Peyer's patch (tissue), 4 donors: ENCODE data around the gene SLC45A1. TPM values are rescaled to one million over a fixed set of nuclear protein-coding genes. Genes with fewer than 3 reads are reported as not detected.

Experiments
- DNase-seq, 3 donors: peaks; one replicate each; pipeline ENCODE4 v3.0.0-alpha.2; 2017 to 2019
- H3K27ac ChIP-seq, 4 donors: fragments of 200-600 bp; sonication (generic); one replicate each; pipeline ENCODE4 v1.5.1; 2016 to 2019
- H3K27me3 ChIP-seq, 2 donors: fragments of 200-600 bp; sonication (generic); one replicate each; pipeline ENCODE4 v1.5.1; 2019
- H3K36me3 ChIP-seq, 3 donors: fragments of 200-600 bp; sonication (generic); one replicate each; pipeline ENCODE4 v1.5.1; 2016 to 2019
- H3K4me1 ChIP-seq, 4 donors: fragments of 200-600 bp; sonication (generic); one replicate each; pipeline ENCODE4 v1.5.1; 2016 to 2019
- H3K4me3 ChIP-seq, 4 donors: fragments of 200-600 bp; sonication (generic); 1 replicate in 3 of 4; 2 replicates in 1 of 4; pipeline ENCODE4 v1.5.1; 2016 to 2019; ENCODE audit warnings: mild to moderate bottlenecking in 1 of 4
- H3K9me3 ChIP-seq, 4 donors: fragments of 200-600 bp; sonication (generic); one replicate each; pipeline ENCODE4 v1.5.1; 2016 to 2019; ENCODE audit warnings: mild to moderate bottlenecking in 1 of 4
- POLR2A ChIP-seq, 2 donors: fragments of 450-650 bp; IDR thresholded peaks; one replicate each; pipeline ENCODE4 v1.5.1; 2017; ENCODE audit warnings: antibody characterized with exemption in 2 of 2, mild to moderate bottlenecking in 2 of 2, moderate library complexity in 2 of 2
- total RNA-seq, 4 donors: library from RNA; depleted of rRNA; stranded (reverse); fragments of >200 nt; gene quantifications; one replicate each; pipeline ENCODE4 v1.1.0, GENCODE V29; 2016
- TF ChIP-seq, protein P1 (sequence below), 6 experiments: fragments of 450-650 bp in 4 of 6; fragments of 200-600 bp in 2 of 6; sonication (generic) in 1 of 6; IDR thresholded peaks; one replicate each; pipeline ENCODE4 v1.5.1; 2017 to 2019; ENCODE audit warnings: antibody characterized with exemption in 6 of 6, mild to moderate bottlenecking in 3 of 6, moderate library complexity in 1 of 6

Gene SLC45A1
- total RNA-seq, 4 donors from 2014 or later, result 0.70 to 2.5 (median 1.1) TPM

DNA sequence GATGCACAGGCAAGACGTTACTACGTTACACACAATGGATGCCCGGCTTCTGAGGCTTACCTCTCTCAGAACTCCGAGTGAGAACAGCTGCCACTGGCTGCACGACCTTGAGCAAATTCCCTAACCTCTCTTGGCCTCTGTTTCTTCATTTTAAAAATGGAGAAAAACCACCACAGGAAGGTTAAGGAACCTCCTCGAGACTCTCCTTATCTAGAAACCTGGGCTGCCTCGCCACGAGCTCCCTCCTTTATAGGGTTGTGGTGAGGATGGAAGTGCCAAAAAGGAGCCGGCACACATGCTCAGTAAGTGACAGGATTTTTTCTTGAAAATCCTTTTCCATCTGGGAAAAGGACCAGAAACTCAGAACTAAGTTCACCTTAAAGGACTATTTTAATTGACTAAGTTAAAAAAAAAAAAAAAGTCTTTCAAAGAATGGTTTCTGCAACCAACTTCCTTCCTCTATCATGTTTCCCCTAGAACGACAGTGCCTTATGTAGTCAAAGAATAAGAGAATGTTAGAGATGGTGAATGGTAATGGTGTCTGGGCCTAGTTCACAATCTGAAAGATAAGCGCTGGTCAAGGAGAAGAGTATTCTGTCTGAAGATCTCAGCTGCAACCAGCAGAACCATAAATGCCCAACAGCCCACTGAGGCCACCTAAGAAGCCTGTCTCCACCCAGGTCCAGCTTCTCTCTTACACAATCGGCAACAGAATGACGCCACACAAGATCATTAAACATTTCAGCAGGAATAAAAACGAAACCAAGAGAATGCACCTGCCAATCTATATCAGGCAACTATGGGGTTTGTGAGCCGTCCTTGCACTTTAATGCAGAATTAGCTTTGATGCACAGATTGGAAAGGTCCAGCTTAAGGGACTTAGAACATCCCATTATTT lies 64.9 kb downstream of the SLC45A1 start:
- Histone ChIP-seq H3K27me3 (no peaks in the 10 kb centered on the region), H3K27ac (no peak overlapping the region), H3K9me3 (no peaks in the 10 kb centered on the region), H3K4me1 (peaks cover 0 to 81% (median 9%) of the 10 kb centered on the region in 4 donors), H3K36me3 (peaks cover 0 to 18% (median 0%) of the 10 kb centered on the region in 3 donors), H3K4me3 (no peak overlapping the region)
- no peak for DNase-seq
- TF ChIP-seq, protein P1, sequence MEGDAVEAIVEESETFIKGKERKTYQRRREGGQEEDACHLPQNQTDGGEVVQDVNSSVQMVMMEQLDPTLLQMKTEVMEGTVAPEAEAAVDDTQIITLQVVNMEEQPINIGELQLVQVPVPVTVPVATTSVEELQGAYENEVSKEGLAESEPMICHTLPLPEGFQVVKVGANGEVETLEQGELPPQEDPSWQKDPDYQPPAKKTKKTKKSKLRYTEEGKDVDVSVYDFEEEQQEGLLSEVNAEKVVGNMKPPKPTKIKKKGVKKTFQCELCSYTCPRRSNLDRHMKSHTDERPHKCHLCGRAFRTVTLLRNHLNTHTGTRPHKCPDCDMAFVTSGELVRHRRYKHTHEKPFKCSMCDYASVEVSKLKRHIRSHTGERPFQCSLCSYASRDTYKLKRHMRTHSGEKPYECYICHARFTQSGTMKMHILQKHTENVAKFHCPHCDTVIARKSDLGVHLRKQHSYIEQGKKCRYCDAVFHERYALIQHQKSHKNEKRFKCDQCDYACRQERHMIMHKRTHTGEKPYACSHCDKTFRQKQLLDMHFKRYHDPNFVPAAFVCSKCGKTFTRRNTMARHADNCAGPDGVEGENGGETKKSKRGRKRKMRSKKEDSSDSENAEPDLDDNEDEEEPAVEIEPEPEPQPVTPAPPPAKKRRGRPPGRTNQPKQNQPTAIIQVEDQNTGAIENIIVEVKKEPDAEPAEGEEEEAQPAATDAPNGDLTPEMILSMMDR (IDR thresholded peaks at IDR 0.05), result no peak
- TF ChIP-seq POLR2A (IDR thresholded peaks at IDR 0.05), result no peak

DNA sequence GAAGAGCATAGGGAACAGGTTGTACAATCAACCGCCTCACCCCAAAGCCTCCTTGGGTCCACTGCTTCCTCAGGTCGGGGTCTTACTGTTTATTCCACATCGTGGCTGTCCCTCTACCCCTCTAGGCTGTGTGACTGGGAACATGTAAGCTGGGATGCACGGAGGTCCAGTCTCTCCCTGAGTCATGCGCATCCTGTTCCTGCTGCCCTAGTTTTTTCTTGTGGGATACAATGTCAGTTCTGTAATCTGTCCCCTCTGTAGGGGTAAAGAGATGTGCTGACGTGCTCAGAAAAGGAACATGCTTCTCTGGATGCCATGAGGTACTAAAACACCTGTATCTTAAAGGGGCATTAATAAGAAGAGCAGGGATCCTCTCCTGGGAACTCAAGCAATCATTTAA lies 66.2 kb downstream of the SLC45A1 start:
- DNase-seq, result no peak
- Histone ChIP-seq H3K4me3 (no peak overlapping the region), H3K36me3 (peaks cover 0 to 17% (median 0%) of the 10 kb centered on the region in 3 donors), H3K27me3 (no peaks in the 10 kb centered on the region), H3K9me3 (no peaks in the 10 kb centered on the region), H3K4me1 (peaks cover 0 to 72% (median 9%) of the 10 kb centered on the region in 4 donors), H3K27ac (no peak overlapping the region)
- TF ChIP-seq, protein P1 (IDR thresholded peaks at IDR 0.05), result no peak
- no peak for TF ChIP-seq POLR2A (IDR thresholded peaks at IDR 0.05)

DNA sequence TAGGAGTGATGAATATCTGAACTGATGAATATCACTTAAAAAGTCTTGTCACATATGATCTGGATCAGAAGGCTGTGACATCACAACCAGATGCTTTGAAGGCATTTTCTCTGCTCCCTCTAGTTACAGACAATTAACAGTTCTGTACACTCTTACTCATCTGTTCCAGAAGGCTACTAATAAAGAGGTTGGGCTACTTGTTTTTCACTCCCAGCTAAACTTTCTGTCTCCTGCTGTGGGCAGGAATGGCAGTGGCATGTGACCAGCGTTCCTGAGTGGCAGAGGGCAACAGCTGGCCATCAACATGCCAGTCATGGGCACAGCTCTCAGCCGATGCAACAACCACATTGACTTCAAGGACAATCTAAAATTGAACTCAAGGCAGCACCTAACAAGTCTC lies 66.7 kb downstream of the SLC45A1 start:
- H3K27me3 ChIP-seq, result no peaks in the 10 kb centered on the region
- no peak for TF ChIP-seq POLR2A (IDR thresholded peaks at IDR 0.05)
- TF ChIP-seq, protein P1 (IDR thresholded peaks at IDR 0.05), result no peak
- no peak for DNase-seq
- H3K4me3 ChIP-seq, result no peak overlapping the region
- peaks cover 0 to 17% (median 0%) of the 10 kb centered on the region in 3 donors for H3K36me3 ChIP-seq
- H3K27ac ChIP-seq, result no peak overlapping the region
- H3K4me1 ChIP-seq, result peaks cover 0 to 67% (median 9%) of the 10 kb centered on the region in 4 donors
- no peaks in the 10 kb centered on the region for H3K9me3 ChIP-seq

GRCh38 chr1:8386247-8386646 lies 68.3 kb downstream of the SLC45A1 start:
- Histone ChIP-seq H3K36me3 (peaks cover 0 to 15% (median 0%) of the 10 kb centered on the region in 3 donors), H3K27me3 (no peaks in the 10 kb centered on the region), H3K4me3 (no peak overlapping the region), H3K4me1 (peaks cover 0 to 55% (median 9%) of the 10 kb centered on the region in 4 donors), H3K27ac (no peak overlapping the region), H3K9me3 (no peaks in the 10 kb centered on the region)
- DNase-seq, result no peak
- no peak for TF ChIP-seq POLR2A (IDR thresholded peaks at IDR 0.05)
- TF ChIP-seq, protein P1 (IDR thresholded peaks at IDR 0.05), result no peak

- Histone ChIP-seq H3K27ac (no peak overlapping the region), H3K4me1 (peaks cover 0 to 39% (median 2%) of the 10 kb centered on the region in 4 donors), H3K9me3 (no peaks in the 10 kb centered on the region), H3K4me3 (no peak overlapping the region), H3K36me3 (peaks cover 0 to 22% (median 0%) of the 10 kb centered on the region in 3 donors), H3K27me3 (no peaks in the 10 kb centered on the region)
- DNase-seq, result no peak
- TF ChIP-seq POLR2A (IDR thresholded peaks at IDR 0.05), result no peak
Observed at GRCh38 chr1:8388732-8389562, 71.0 kb downstream of the SLC45A1 start.
